ENCODE data around the gene ITGA2B. TPM values are rescaled to one million over a fixed set of nuclear protein-coding genes. Genes with fewer than 3 reads are reported as not detected.

Gene ITGA2B
- total and polyA plus RNA-seq, 9 donors = 0.60 to 5.2 (median 2.2) TPM

- Histone ChIP-seq H3K4me3 (no peak overlapping the region), H3K36me3 (no peaks in the 10 kb centered on the region), H3K27ac (no peak overlapping the region), H3K27me3 (no peaks in the 10 kb centered on the region), H3K4me1 (ENCODE audit: insufficient read depth) (no peaks in the 10 kb centered on the region), H3K9me3 (no peaks in the 10 kb centered on the region)
- 90 to 95% (median 93%) methylated on average over 5 of the region's 5 CpGs for WGBS, 3 donors
- intact Hi-C loops (cut with DNase I) = no loop called here
- TF ChIP-seq POLR2A (IDR thresholded peaks at IDR 0.05) (no peak), EP300 (IDR thresholded peaks at IDR 0.05) (no peak), CTCF (IDR thresholded peaks at IDR 0.05) (no peak)
- no peak for DNase-seq
These were observed 13.2 kb upstream of the ITGA2B start for GRCh38 chr17:44402564-44403172.

GRCh38 chr17:44400226-44400847 is 10.9 kb upstream of the ITGA2B start:
- WGBS, 3 donors = 86 to 88% (median 87%) methylated on average over 3 of the region's 3 CpGs

GRCh38 chr17:44398692-44399691 is 9.5 kb upstream of the ITGA2B start:
- H3K36me3 ChIP-seq = no peaks in the 10 kb centered on the region
- DNase-seq = no peak
- 92 to 95% (median 94%) methylated on average over 41 of the region's 41 CpGs for WGBS, 3 donors
- no peaks in the 10 kb centered on the region for H3K9me3 ChIP-seq
- intact Hi-C loops (cut with DNase I) = no loop called here
- no peaks in the 10 kb centered on the region for H3K4me1 ChIP-seq (ENCODE audit: insufficient read depth)
- H3K4me3 ChIP-seq = no peak overlapping the region
- TF ChIP-seq CTCF (IDR thresholded peaks at IDR 0.05) (no peak), POLR2A (IDR thresholded peaks at IDR 0.05) (no peak), EP300 (IDR thresholded peaks at IDR 0.05) (no peak)
- H3K27me3 ChIP-seq = no peaks in the 10 kb centered on the region
- H3K27ac ChIP-seq = no peak overlapping the region

More at GRCh38 chr17:44400226-44400847, 10.9 kb upstream of the ITGA2B start:
- Histone ChIP-seq H3K4me3 (no peak overlapping the region), H3K27ac (no peak overlapping the region), H3K9me3 (no peaks in the 10 kb centered on the region), H3K4me1 (ENCODE audit: insufficient read depth) (no peaks in the 10 kb centered on the region), H3K27me3 (no peaks in the 10 kb centered on the region), H3K36me3 (no peaks in the 10 kb centered on the region)
- intact Hi-C loops (cut with DNase I) = no loop called here
- DNase-seq = no peak
- TF ChIP-seq CTCF (IDR thresholded peaks at IDR 0.05) = no peak
- TF ChIP-seq POLR2A (IDR thresholded peaks at IDR 0.05) = no peak
- no peak for TF ChIP-seq EP300 (IDR thresholded peaks at IDR 0.05)
